ENCODE results near the gene JAM3. TPM values are rescaled to one million over a fixed set of nuclear protein-coding genes. Genes with fewer than 3 reads are reported as not detected.

The JAM3 gene
- total and polyA plus RNA-seq, 2 of the 13 experiments (the other 11 are each of a cell fraction or from before 2014, with no cell fraction given) = 0.98 to 2.8 TPM

DNA sequence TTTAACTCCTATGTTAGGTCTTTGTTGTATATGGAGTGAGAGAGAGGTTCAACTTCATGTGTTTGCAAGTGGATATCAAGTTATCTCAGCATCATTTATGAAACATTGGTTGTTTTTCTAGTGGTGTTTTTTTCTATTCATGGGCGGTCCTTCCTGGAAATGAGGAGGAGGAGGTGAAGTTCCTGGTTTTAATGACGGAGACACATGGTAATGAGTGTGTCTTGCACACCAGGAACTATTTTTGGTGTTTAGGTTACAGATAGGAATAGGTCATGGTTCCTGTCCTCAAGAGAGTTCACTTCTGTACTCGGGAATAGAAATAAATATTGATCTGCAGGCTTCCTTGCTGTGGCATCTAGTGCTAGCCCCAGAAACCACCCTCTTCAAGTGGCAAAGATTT, 74.9 kb downstream of the JAM3 start:
- H3K4me3 ChIP-seq (replicated peaks in 1 of 3; ENCODE audit: insufficient read depth in 1 of 3, low read depth in 2 of 3, low read length in 3 of 3) = no peak overlapping the region
- no peaks in the 10 kb centered on the region for H3K27me3 ChIP-seq (ENCODE audit: control insufficient read depth in 1 of 2, insufficient read depth in 2 of 2, low read length in 2 of 2)
- no peaks in the 10 kb centered on the region for H3K9me3 ChIP-seq (ENCODE audit: low read length)
- no peak for TF ChIP-seq IRF1 (CRISPR knock-in tag; IDR thresholded peaks at IDR 0.05; ENCODE audit: low read depth)
- TF ChIP-seq ASH2L (IDR thresholded peaks at IDR 0.05; ENCODE audit: insufficient read length, low read depth, low read length) = no peak
- TF ChIP-seq TMF1 (CRISPR knock-in tag; IDR thresholded peaks at IDR 0.05; ENCODE audit: low read depth) = no peak
- TF ChIP-seq PRPF4 (IDR thresholded peaks at IDR 0.05; ENCODE audit: low read depth, low read length, poor library complexity, severe bottlenecking) = no peak
- TF ChIP-seq ZSCAN25 (CRISPR knock-in tag; IDR thresholded peaks at IDR 0.05) = no peak
- no peak for TF ChIP-seq ZNF841 (CRISPR knock-in tag; IDR thresholded peaks at IDR 0.05; ENCODE audit: borderline replicate concordance)
- TF ChIP-seq SP5 (CRISPR knock-in tag; IDR thresholded peaks at IDR 0.05; ENCODE audit: borderline replicate concordance, low read depth) = no peak
- no peak for TF ChIP-seq NFKB2 (CRISPR knock-in tag; IDR thresholded peaks at IDR 0.05; ENCODE audit: borderline replicate concordance)
- no peak for TF ChIP-seq NFATC3 (CRISPR knock-in tag; IDR thresholded peaks at IDR 0.05)
- H3K4me2 ChIP-seq (ENCODE audit: low read depth, low read length) = no peak overlapping the region
- in situ Hi-C loops (cut with HindIII; ENCODE audit: extremely low pct_ligation_motif_present, low pct_unique_long_range_greater_than_20kb) = loop anchor here (5.0 kb wide), 1 partner anchor 96 kb away; no protein-coding TSS in a partner anchor
- no TSS peak for BruUV-seq (replicated peaks)
- no peak overlapping the region for H2AFZ ChIP-seq (ENCODE audit: low read length)
- no peak for ATAC-seq
- intact Hi-C loops (cut with micrococcal nuclease; ENCODE audit: unreplicated experiment) = no loop called here
- no peaks in the 10 kb centered on the region for H3K79me2 ChIP-seq (ENCODE audit: insufficient read depth, low read length)
- H3K27ac ChIP-seq (ENCODE audit: extremely low read length, insufficient read depth, low read length) = no peak overlapping the region
- H4K20me1 ChIP-seq (ENCODE audit: insufficient read depth, low read length) = no peaks in the 10 kb centered on the region
- no peak for DNase-seq (ENCODE audit: low spot score)
- H3K9ac ChIP-seq (ENCODE audit: insufficient read depth, low read depth, low read length) = no peak overlapping the region
- no peak for FAIRE-seq
- H3K4me1 ChIP-seq (ENCODE audit: insufficient read depth, low read length) = no peaks in the 10 kb centered on the region
- ChIA-PET CTCF (ENCODE audit: low intra/inter-chr PET ratio, low total read pairs) (no interaction called here), POLR2A (no interaction called here)
- H3K36me3 ChIP-seq (replicated peaks in 1 of 2; ENCODE audit: control insufficient read depth in 1 of 2, insufficient read depth in 2 of 2, low read length in 2 of 2) = no peaks in the 10 kb centered on the region
- 86% methylated on average over 3 of the region's 3 CpGs for WGBS (ENCODE audit: low lambda C conversion rate)

DNA sequence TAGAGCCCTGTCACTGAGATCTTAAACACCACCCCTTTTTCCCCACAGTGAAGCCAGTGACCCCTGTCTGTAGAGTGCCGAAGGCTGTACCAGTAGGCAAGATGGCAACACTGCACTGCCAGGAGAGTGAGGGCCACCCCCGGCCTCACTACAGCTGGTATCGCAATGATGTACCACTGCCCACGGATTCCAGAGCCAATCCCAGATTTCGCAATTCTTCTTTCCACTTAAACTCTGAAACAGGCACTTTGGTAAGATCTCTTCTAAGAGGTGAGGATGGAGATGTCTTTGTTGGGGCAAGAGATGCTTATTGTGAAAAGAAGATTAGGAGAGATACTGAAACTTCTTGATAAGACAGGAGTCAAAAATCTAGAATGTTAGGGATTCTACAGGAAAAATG, 75.9 kb downstream of the JAM3 start:
- Histone ChIP-seq H3K4me3 (replicated peaks in 1 of 3; ENCODE audit: insufficient read depth in 1 of 3, low read depth in 2 of 3, low read length in 3 of 3) (no peak overlapping the region), H4K20me1 (ENCODE audit: insufficient read depth, low read length) (no peaks in the 10 kb centered on the region), H3K9me3 (ENCODE audit: low read length) (no peaks in the 10 kb centered on the region), H3K4me1 (ENCODE audit: insufficient read depth, low read length) (no peaks in the 10 kb centered on the region), H3K27me3 (ENCODE audit: control insufficient read depth in 1 of 2, insufficient read depth in 2 of 2, low read length in 2 of 2) (no peaks in the 10 kb centered on the region), H3K9ac (ENCODE audit: insufficient read depth, low read depth, low read length) (no peak overlapping the region), H3K4me2 (ENCODE audit: low read depth, low read length) (no peak overlapping the region), H3K79me2 (ENCODE audit: insufficient read depth, low read length) (no peaks in the 10 kb centered on the region), H3K36me3 (replicated peaks in 1 of 2; ENCODE audit: control insufficient read depth in 1 of 2, insufficient read depth in 2 of 2, low read length in 2 of 2) (no peaks in the 10 kb centered on the region), H3K27ac (ENCODE audit: extremely low read length, insufficient read depth, low read length) (no peak overlapping the region), H2AFZ (ENCODE audit: low read length) (no peak overlapping the region)
- 82% methylated on average over 5 of the region's 5 CpGs for WGBS (ENCODE audit: low lambda C conversion rate)
- in situ Hi-C loops (cut with HindIII; ENCODE audit: extremely low pct_ligation_motif_present, low pct_unique_long_range_greater_than_20kb) = loop anchor here (5.0 kb wide), 1 partner anchor 97 kb away; no protein-coding TSS in a partner anchor
- ChIA-PET POLR2A (no interaction called here), CTCF (ENCODE audit: low intra/inter-chr PET ratio, low total read pairs) (no interaction called here)
- ATAC-seq (no peak), FAIRE-seq (no peak), DNase-seq (ENCODE audit: low spot score) (no peak)
- intact Hi-C loops (cut with micrococcal nuclease; ENCODE audit: unreplicated experiment) = no loop called here
- no TSS peak for BruUV-seq (replicated peaks)
- TF ChIP-seq MLLT10 (CRISPR knock-in tag; IDR thresholded peaks at IDR 0.05) (no peak), CEBPB (IDR thresholded peaks at IDR 0.05; ENCODE audit: borderline replicate concordance, low read depth, low read length) (peak; percentile 81), CEBPG (CRISPR knock-in tag; IDR thresholded peaks at IDR 0.05) (0 out of 2 replicates have a peak, but pooled peaks have one; percentile 7), NR2C2 (CRISPR knock-in tag; IDR thresholded peaks at IDR 0.05; ENCODE audit: borderline replicate concordance) (no peak)
